OCI-M2 (cell line): ENCODE results near the gene CELSR3.

ENCODE experiments used
- DNase-seq: peaks from one replicate; lab custom pipeline; 2025; ENCODE audit not compliant: unreplicated experiment; lab: John Stamatoyannopoulos, UW

Gene CELSR3

DNA sequence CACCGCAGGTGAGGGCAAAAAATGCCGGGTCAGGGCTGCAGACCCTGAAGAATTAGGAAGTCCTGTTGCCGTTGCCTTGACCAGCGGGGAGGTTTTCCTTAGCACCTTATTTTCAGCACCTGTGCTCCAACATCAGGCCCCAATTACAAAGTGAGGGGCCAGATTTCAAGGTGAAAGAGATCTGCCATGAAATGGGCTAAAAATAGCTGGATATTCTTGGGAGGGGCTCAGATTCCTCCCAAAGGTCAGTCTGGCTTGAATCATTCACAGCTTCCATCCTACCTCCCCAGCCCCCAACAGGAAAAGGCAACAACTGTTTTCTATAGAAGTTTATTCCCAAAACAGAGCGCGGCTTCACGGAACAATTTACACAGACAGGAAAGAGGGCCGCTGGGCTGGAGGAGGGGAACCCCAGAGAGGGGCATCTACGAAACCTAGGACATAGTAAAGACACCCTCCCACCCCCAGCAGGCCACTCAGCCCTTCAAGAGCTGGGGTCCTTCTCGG is 26.5 kb downstream of the CELSR3 start:
- DNase-seq, result no peak

DNA sequence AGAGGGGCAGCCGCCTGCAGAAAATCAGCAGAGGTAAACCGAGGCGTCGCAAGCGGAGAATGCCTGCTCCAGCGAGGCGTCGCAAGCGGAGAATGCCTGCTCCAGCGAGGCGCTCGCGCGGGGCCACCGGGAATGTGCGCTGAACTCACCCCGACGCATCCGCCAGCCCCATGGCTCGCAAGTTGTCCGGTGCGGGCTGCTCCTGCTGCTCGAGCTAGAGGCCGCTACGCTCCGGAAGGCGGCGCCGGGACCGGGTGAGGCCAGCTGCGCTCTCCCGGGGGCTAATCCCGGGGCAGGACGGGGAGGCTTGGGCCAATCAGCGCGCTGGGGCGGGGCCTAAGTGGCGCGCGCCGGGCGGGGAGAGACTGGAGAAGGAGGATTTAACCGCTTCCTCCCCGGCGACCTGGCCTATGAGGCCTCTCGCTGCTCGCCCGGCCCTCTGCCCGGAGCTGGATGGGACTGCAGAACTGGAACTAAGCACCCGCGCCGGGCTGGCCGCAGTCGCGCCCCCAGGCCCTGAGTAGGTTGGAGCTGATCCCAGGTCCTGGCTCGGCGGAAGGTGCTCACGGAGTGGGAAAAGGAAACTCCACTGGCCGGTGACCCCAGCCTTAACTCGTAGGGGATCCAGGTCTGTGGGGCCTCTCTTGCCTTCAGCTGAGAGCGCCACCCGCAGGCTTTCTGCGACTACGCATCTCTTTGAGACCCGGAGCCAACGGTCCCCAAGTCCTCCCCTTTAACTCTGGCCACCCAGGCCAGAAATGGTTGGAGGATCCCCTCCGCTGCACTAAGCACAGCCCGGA is 27.3 kb downstream of the CELSR3 start, which contains the start of gene SLC26A6:
Gene SLC26A6, minus strand, starts transcription at position 240 of the 800 bp plus-strand sequence. Its CDS starts 68 bp downstream, at position 172.
- peak; percentile 50 for DNase-seq

DNA sequence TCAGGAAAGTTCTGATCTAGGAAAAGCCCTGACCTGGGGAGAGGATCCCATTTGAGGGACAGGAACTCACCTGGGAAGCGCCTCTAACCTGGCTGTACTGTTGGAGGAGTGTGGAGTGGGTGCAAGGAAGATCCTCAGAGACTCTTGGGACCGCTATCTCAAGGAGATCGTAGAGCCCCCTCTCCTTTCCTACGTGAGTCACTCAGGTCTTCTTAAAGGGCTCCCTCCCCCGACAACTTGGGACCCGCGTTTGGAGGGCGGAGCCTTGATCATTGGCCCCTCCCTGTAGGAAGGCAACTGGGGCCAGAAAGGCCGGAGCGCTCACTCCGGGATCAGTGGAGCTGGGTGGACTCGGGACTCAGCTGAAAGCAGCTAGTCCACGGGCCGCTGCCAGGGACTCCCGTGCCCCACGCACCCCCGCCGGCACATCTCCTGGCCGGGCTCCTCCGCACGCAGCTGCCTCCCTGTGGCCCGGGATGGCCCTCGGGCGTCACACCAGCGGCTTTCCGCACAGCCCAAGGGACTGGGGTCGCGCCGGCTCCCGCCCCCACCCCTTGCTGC is 27.9 kb downstream of the CELSR3 start:
- DNase-seq, result peak; percentile 9

DNA sequence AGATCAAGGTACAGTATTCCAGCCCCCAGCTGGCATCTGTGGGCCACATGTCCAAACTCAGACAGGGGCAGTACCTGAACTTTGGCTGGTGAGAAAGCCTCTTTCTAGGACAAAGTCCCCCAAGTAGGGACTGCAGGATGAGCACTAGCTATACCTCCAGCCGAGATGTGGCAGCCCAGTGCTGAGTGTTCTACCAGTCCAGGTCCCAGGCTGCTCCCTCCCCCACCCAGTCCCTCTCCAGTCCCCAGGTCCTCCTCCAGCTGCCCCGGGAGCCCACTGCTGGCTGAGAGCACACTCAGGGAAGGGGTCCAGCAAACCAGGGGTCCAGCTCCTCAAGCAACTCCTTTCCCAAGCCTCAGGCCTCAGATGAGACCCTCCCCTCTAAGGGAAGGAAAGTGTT is 28.9 kb downstream of the CELSR3 start:
- no peak for DNase-seq

DNA sequence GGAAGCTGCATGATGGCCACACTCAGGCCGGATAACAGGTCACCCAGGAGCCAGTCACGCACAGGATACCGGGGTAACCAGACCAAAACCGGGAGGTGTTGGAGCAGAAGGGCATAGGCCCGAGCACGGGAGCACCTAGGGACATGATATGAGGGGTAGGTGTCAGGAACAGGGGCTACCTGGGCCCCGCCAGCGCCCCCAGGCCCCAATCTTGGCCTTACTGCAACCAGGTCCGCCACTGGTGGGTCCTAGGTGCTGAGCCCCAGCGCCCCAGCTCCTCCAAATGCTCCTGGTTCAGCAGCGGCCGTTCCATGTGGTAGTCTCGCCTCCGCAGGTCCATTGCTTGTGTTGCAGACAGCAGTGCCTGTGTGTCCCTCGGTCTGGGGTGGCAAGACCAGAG is 29.4 kb downstream of the CELSR3 start:
- no peak for DNase-seq

DNA sequence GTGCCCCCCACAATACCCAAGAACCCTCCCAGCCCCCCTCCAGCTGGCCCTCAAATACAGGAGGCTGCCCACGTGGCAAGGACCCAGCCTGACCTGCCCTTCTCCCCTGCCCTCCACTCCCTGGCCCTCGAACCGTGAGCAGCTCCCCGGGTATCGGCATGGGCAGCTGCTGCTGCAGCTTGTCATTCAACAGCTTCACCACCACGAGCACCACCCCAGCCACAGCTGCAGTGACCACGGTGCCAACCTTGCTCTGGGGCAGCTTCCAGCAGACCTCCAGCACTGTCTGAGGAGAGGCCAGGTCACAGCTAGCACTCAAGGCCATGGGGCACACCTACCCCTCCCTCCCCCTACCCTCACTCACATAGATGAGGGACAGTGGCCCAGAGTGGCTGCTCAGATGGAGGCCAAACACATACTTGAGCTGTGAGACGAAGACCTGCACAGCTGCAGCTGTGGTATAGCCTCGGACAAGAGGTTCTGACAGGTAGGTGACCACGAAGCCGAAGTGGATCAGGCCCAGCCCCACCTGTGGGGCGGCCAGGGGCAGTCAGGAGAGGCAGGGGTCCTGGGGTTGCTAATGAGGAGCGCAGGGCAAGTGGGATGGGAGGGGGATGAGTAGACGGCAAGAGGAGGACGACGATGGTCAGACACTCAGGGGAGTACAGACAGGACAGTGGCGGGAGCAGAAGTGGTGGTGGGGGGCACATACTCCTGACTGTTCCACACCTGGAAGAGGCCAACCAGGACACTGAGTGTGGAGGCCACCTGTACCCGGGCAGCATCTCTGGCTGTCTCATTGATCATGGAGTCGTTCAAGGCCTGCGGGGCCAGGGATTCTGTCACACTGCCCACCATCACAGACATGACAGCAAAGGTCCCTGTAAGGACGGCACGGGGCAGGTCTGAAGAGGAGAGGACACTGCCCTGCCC is 30.9 kb downstream of the CELSR3 start:
- DNase-seq, result no peak

DNA sequence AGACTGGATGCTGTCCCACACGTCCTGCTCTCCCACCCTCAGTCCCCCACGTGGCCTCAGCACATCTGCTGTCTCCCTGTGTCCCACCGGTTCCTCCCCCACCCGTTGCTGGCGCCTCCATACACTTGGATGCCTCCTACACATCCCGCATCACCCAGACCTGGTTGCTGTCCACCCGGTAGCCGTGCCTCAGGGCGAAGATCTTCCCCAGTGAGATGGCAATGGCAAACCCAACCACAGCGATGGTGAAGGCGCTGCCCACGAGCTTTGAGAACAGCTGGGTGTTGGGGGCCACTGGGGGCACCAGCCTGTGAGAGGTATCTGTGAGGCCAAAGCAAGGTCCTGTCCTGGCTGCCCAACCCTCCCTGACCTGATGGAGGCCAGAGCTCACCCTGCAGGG is 31.9 kb downstream of the CELSR3 start:
- DNase-seq, result no peak

DNA sequence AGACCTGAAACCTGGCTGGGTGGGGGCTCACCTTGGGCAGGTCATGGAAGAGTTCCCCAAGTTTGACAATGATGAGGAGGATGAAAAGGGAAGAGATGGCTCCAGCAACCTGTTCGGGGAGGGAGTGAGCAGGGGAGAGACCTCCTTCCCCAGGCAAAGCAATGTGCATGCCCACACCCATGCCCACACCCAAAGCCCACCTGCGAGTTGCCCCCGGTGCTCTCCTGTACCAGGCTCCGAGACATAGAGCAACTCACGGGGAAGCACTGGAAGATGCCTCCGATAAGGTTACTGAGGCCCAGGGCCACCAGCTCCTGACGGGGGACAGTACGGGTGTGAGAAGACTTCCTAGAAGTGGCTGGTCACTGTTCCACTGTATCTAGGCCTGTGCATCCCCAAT is 32.3 kb downstream of the CELSR3 start:
- DNase-seq, result no peak

DNA sequence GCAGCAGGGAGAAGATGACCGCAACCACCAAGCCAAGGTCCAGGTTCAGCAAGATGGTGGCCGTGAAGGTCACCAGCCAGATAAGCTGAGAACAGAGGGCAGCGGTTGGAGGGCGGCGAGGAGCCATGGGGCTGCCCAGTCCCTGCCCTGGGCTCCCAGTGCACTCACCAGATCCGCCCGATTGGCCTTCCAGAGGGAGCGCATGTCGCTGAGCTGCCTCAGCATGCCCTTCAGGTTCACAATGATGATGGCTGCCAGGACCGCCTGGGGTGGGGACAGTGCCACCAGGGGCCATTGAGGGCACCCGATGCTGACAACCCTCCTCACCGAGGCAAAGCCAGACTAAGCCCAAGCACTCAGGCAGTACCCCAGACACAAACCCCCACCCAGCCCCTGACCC is 32.8 kb downstream of the CELSR3 start:
- no peak for DNase-seq

DNA sequence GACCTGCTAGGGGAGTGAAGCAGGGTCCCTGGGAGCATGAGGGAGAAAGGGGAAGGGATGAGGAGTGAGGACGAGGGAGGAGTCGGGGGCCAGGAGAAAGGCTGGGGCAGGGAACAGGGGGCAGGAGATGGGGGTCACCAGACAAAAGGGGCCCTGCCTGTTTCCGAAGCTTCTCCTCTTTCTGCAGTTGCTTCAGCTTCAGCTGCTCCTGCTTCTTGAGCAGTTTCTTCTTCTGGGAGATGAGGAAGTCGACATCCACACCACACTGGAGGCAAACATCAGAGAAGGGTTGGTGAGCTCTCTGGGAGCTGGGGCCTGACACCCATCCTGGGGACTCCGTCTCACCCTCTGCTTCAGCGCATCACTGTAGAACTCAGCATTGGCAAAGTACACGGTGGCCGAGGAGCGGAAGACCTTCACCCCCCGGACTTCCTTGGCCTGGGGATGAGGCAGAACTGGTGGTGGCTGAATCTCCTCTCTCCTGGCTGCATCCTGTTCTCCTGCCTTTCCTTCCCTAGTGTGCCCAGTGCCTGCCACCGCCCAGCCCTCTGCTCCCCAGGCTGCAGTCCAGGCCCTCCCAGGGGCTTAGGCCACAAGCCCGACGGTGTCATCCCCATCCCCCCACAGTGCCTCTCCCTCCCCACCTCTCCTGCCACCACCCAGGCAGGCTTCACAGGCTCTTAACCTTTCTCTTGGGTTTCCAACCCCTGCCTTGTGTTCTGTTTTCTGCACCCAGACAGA is 34.2 kb downstream of the CELSR3 start:
- no peak for DNase-seq

DNA sequence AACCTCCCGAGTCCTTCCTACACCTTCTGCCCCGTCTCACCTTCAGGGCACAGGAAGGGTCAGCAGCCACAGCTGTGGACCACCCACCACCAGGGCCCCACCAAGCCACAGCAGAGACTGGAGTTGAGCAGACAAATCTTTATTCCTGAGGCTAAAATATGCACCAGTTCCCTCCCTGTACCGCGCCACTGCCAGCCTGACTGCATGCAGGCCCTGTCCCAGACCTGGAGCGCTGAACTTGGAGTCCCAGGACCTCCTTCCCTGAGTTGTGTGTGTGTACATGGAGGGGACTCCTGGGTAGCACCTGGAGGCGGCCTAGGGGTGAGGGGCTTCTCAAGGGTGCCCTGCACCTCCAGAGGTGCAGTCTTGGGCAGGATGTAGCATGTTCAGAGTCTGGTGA is 37.1 kb downstream of the CELSR3 start:
- no peak for DNase-seq

DNA sequence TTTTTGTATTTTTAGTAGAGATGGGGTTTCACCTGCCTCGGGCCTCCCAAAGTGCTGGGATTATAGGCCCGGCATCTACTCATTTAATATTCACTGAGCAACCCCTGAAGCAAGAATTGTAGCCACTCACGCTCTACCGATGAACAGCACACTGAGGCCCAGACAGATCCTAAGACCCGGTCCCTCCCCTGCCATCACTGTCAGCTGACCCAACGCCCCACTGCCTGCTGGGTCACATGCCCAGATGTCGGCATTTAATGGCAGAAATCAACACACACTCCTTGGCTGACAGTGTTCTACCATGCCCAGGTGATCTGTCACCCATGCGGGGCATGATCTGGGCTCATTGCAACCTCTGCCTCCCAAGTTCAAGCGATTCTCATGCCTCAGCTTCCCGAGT is 37.9 kb downstream of the CELSR3 start:
- DNase-seq, result no peak

DNA sequence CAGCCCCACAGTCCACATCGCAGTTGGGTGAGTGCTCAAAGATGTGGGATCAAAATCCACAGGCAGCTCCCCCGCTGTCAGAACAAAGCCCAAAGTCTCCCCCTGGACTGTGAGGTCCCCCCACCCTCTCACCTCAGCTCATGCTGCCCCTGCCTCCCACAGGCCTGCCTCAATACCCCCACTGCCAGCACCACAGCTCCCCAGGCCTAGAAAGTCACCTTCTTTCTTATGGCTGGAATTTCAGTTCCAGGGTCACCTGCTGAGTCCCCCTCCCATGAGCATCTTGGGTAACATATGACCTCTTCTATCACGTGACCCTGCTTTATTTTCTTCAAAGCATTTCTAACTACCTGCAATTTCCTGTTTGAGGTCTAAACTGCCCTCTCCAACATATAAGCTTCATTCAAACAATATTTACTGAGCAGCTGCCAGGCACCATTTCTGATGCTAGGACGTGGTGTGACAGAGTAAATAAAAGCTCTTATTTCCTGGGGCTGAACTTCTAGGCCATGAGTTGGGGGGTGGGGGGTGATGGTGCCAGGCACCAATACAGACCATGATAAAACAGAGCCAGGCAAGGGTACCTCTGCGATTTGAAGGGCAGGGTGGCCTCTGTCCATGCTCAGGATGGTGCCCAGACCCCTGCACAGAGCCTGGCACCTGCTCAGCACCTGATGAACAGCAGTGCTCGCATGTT is 38.7 kb downstream of the CELSR3 start:
- no peak for DNase-seq

DNA sequence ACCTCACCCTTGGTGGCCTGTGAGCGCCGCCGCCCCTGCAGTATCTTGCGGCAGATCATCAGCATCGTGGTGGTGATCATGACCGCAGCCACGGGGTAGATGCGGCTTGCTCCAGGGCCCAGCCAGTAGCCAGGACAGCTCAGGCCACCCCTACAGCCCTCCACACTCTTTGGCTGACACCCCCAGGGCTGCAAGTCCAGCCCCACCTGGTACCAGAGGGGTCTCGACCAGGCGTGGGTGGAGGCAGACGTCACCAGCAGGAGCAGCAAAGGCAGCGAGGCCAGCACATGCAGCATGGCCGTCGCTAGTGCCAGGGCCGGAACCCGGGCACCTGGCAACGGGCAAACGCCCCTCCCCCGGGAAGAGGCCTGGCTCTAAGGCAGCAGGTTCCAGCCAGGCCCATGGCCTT is 41.2 kb downstream of the CELSR3 start, which contains the start of gene TMEM89:
Gene TMEM89, minus strand, starts transcription at position 309 of the 409 bp plus-strand sequence. Its CDS starts 13 bp downstream, at position 296.
- no peak for DNase-seq

DNA sequence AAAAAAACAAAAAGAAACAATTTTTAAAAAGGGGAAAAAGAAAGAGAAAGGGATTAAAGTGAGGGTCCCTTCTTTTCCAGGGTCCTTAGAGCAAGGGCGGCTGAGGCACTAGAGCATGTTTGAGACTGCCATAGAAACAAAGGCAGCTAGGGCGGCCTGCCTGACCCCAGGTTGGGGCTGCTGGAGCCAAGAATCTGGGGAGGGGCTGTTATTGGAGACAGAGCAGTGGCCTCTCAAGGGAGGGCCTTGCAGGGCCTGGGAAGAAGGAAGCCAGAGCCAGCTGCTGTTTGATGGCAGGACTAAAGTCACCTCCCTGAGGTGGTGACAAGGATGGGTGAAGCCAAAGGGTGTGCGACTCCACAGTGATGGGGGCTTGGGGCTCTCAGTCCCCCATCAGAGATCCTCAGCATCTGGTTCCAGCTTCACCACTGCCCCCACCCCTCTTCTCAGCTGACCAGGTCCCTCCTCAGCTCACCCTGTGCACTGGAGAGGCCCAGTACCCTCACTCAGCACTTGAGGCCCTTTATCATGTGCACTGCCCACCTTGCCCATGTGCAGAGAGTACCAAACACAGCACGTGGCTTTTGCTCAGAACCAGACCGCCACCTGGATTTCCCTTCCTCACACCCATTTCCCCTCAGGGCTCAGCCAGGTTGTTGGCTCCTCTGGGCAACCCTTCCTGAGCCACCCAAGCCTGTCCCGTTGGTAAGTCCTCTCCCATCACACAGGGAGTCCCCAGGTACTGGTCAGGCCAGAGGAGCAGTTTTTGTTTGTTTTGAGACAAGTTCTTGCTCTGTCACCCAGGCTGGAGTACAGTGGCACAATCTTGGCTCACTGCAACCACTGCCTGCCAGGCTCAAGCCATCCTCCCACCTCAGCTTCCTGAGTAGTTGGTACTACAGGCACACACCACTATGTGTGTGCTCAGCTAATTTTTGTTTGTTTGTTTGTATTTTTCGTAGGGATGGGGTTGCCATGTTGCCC is 42.9 kb downstream of the CELSR3 start:
- DNase-seq, result no peak

DNA sequence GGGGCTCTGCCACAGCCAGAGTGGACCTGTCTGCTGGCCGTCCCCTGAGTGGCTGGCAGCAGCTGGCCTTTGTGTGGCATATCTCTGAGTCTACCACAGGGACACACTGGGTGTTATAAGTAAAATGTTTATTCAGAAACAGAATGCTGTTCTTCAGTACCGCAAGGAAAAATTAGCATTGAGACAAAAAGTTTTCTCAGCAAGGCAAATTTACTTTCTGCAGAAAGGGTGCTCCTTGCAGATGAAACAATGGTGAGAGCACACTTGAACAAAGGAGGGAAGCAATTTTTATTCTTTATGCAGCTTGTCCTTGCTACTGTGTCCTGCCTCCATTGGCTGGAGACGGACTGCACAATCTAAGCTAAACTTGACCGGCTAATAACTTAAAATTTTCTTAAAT is 45.1 kb downstream of the CELSR3 start:
- no peak for DNase-seq

DNA sequence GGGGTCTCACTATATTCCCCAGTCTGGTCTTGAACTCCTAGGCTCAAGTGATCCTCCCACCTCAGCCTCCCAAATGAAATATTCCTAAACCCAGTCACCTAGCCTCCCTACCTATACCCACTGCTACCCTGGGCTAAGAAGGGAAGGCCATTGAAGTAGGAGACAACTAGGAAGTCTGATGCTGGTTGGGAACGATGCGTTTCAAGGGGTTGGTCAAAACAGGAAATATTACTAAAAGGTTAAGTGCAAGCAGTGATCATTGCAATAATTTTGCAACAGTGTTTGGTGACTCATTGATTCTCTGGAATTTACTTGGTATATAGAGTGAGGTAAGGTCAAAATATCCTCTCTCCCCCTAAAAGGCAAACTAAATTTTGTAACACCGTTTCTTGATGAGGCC is 48.6 kb downstream of the CELSR3 start:
- no peak for DNase-seq

DNA sequence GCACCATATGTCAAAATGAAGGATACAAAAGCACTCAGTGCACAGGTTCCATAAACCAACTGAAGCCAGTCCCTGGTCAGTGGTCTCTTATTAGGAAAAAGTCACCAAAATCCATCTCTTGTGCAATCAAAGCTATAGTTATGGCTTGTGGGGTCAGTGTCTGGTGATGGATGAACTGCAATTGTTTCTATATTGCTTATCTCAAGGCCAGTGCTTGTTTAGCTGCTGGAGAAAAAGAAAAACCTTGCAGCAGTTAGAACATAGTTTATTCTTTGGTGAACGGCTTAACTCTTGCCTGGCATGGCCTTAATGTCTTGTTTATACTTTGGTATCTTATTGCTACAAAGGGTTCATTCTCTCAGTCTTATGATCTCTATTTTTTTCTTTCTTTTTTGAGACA is 50.4 kb downstream of the CELSR3 start:
- DNase-seq, result no peak
